Mesenchymal stem cell (in vitro differentiated cells and primary cell): ENCODE data around the gene CCDC18.
A peak's percentile ranks its signal among the peaks of the same experiment; 100 is the strongest.

Source experiments
- DNase-seq: peaks from one replicate; pipeline ENCODE4 v3.0.0-alpha.2; 2013
- H2AFZ ChIP-seq: one replicate; pipeline ENCODE4 v1.6.1; 2013; ENCODE audit warnings: low read depth, mild to moderate bottlenecking, control low read depth, inconsistent platforms, low read length, moderate library complexity
- H2AK5ac ChIP-seq: 2 replicates; pipeline ENCODE4 v1.6.1; 2013; ENCODE audit warnings: low read length, moderate library complexity, mild to moderate bottlenecking, inconsistent platforms; ENCODE audit not compliant: severe bottlenecking
- H2BK120ac ChIP-seq: one replicate; pipeline ENCODE4 v1.6.1; 2013; ENCODE audit warnings: low read depth, mild to moderate bottlenecking, inconsistent platforms, low read length, moderate library complexity
- H2BK12ac ChIP-seq, 2 experiments: one replicate each; pipeline ENCODE4 v1.6.1; 2013; ENCODE audit warnings: inconsistent platforms in 2 of 2, low read length in 2 of 2, mild to moderate bottlenecking in 2 of 2, moderate library complexity in 2 of 2, control low read depth in 1 of 2
- H2BK15ac ChIP-seq: one replicate; pipeline ENCODE4 v1.6.1; 2013; ENCODE audit warnings: mild to moderate bottlenecking, low read depth, inconsistent platforms; ENCODE audit not compliant: poor library complexity, severe bottlenecking
- H2BK5ac ChIP-seq: 2 replicates; pipeline ENCODE4 v1.6.1; 2013; ENCODE audit warnings: low read depth, mild to moderate bottlenecking, low read length, control low read depth, inconsistent platforms; ENCODE audit not compliant: poor library complexity, severe bottlenecking
- H3K14ac ChIP-seq, 2 experiments: one replicate each; pipeline ENCODE4 v1.6.1; 2013; ENCODE audit warnings: inconsistent platforms in 2 of 2, low read length in 2 of 2, control low read depth in 1 of 2, mild to moderate bottlenecking in 1 of 2, moderate library complexity in 1 of 2
- H3K18ac ChIP-seq, 2 experiments: one replicate each; pipeline ENCODE4 v1.6.1; 2013; ENCODE audit warnings: inconsistent platforms in 2 of 2, low read length in 2 of 2, control low read depth in 1 of 2, low read depth in 1 of 2, mild to moderate bottlenecking in 1 of 2
- H3K23ac ChIP-seq, 2 experiments: one replicate each; pipeline ENCODE4 v1.6.1; 2013; ENCODE audit warnings: inconsistent platforms in 2 of 2, low read length in 2 of 2, mild to moderate bottlenecking in 2 of 2, moderate library complexity in 2 of 2, control low read depth in 1 of 2
- H3K27ac ChIP-seq: 2 replicates; pipeline ENCODE4 v1.5.1; 2013; ENCODE audit warnings: mild to moderate bottlenecking, moderate library complexity, low read length, control low read depth, inconsistent platforms; ENCODE audit not compliant: poor library complexity, severe bottlenecking
- H3K27me3 ChIP-seq, 2 experiments: 2 replicates each; pipeline versions ENCODE4 v1.6.1 to v1.7.0; 2013; ENCODE audit warnings: low read length in 2 of 2, mild to moderate bottlenecking in 2 of 2, moderate library complexity in 2 of 2, control low read depth in 1 of 2, inconsistent platforms in 1 of 2; ENCODE audit not compliant: control insufficient read depth in 1 of 2, insufficient read depth in 1 of 2
- H3K36me3 ChIP-seq, 2 experiments: 2 replicates each; pipeline versions ENCODE4 v1.6.1 to v1.7.0; 2013; ENCODE audit warnings: low read length in 2 of 2, control low read depth in 1 of 2, inconsistent platforms in 1 of 2, low read depth in 1 of 2, mild to moderate bottlenecking in 1 of 2; ENCODE audit not compliant: insufficient read depth in 2 of 2, control insufficient read depth in 1 of 2
- H3K4ac ChIP-seq, 2 experiments: one replicate each; pipeline ENCODE4 v1.6.1; 2013; ENCODE audit warnings: inconsistent platforms in 2 of 2, low read length in 2 of 2, mild to moderate bottlenecking in 2 of 2, moderate library complexity in 2 of 2, control low read depth in 1 of 2, low read depth in 1 of 2
- H3K4me1 ChIP-seq: 2 replicates; pipeline ENCODE4 v1.6.1; 2013; ENCODE audit warnings: low read depth, low read length, control low read depth; ENCODE audit not compliant: control insufficient read depth, insufficient read depth
- H3K4me2 ChIP-seq: 2 replicates; pipeline ENCODE4 v1.6.1; 2013; ENCODE audit warnings: low read length, mild to moderate bottlenecking, inconsistent platforms; ENCODE audit not compliant: poor library complexity, severe bottlenecking
- H3K4me3 ChIP-seq, 2 experiments: 2 replicates each; pipeline versions ENCODE4 v1.5.1 to v1.7.0; 2013; ENCODE audit warnings: low read length in 2 of 2, mild to moderate bottlenecking in 2 of 2, control low read depth in 1 of 2, low read depth in 1 of 2; ENCODE audit not compliant: insufficient read depth in 1 of 2
- H3K79me1 ChIP-seq: replicated peaks from 2 replicates; pipeline ENCODE4 v1.6.1; 2013; ENCODE audit warnings: mild to moderate bottlenecking, control low read depth, low read length, inconsistent platforms; ENCODE audit not compliant: poor library complexity, severe bottlenecking
- H3K9ac ChIP-seq: 2 replicates; pipeline ENCODE4 v1.7.0; 2013; ENCODE audit warnings: mild to moderate bottlenecking, low read length, moderate library complexity
- H3K9me3 ChIP-seq: 2 replicates; pipeline ENCODE4 v1.7.0; 2013; ENCODE audit warnings: mild to moderate bottlenecking, low read length; ENCODE audit not compliant: control insufficient read depth
- H4K8ac ChIP-seq: one replicate; pipeline ENCODE4 v1.6.1; 2013; ENCODE audit warnings: inconsistent platforms, mild to moderate bottlenecking, low read length, moderate library complexity
- H4K91ac ChIP-seq: one replicate; pipeline ENCODE4 v1.6.1; 2013; ENCODE audit warnings: mild to moderate bottlenecking, low read length, inconsistent platforms
- WGBS: methylation state at CpG from one replicate; pipeline ENCODE4 v1.1.7; 2013; ENCODE audit warnings: mixed read lengths; 5-methylcytosine and 5-hydroxymethylcytosine counted together

The CCDC18 gene

DNA sequence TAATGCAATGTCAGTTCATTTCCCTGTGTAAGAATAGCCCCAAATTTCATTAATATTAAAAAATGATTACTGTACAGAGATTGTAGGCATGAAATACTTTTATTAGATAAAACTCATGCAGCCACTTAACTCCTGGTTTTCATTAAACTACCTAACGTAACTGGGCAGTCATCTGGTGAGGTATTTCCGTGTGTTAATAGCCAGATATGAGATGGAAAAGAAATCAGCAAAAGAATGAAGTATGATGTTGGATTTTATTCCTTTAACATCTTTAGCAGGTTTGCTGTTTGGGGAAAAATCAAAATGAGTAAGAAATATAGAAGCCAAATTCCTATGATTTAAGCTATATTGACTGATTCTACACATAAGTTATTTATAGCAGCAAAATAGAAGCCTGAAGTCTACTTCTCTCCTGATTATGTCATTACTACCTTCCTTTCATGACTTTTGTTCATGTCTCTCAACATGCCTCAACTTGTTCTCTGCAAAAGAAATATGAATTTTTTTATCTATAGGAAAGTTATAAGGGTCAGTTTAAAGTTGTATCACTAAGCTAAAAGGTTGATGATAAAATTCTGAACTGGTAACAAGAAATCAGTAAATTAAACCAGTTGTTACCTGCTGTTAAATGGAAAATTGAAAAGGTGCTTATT, 42.6 kb downstream of the CCDC18 start:
- Histone ChIP-seq H3K4me2 (no peak overlapping the region), H3K27ac (no peak overlapping the region), H3K79me1 (no peaks in the 10 kb centered on the region), H3K9me3 (peaks cover 5% of the 10 kb centered on the region), H3K14ac (no peak overlapping the region), H3K36me3 (peaks cover 0 to 73% of the 10 kb centered on the region in 2 experiments), H3K18ac (no peak overlapping the region), H4K91ac (no peak overlapping the region), H3K4me1 (peaks cover 2% of the 10 kb centered on the region), H3K9ac (no peak overlapping the region), H3K4me3 (no peak overlapping the region), H2AK5ac (no peak overlapping the region), H3K27me3 (no peaks in the 10 kb centered on the region), H4K8ac (no peak overlapping the region), H2BK120ac (no peak overlapping the region), H2AFZ (no peak overlapping the region), H3K4ac (no peak overlapping the region), H2BK15ac (no peak overlapping the region), H2BK12ac (no peak overlapping the region), H3K23ac (no peak overlapping the region), H2BK5ac (no peak overlapping the region)
- no peak for DNase-seq
- 95% methylated on average over 2 of the region's 2 CpGs for WGBS

DNA sequence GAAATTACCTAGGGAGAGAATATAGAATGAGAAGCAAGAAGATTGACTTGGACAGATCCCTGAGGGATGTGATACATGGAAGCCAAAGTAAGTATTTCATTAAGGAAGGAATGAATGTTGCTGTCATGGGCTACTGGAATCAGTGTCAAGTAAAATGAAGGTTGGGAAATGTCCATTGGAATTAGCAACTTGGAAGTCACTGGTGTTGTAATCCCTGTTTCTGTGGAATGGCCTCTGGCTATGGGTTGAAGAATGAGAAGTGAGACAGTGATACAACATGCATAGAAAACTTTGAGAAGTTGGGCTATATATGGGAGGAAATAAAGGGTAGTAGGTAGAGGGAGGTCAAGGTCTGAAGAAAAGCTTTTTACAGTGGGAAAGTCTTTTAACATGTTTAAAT, 54.7 kb downstream of the CCDC18 start:
- Histone ChIP-seq H3K36me3 (peaks cover 0 to 46% of the 10 kb centered on the region in 2 experiments), H3K4me1 (no peaks in the 10 kb centered on the region), H4K8ac (no peak overlapping the region), H2BK12ac (no peak overlapping the region), H2BK15ac (no peak overlapping the region), H3K9ac (no peak overlapping the region), H3K23ac (no peak overlapping the region), H2AK5ac (no peak overlapping the region), H3K27me3 (no peaks in the 10 kb centered on the region), H2AFZ (no peak overlapping the region), H3K9me3 (no peaks in the 10 kb centered on the region), H4K91ac (no peak overlapping the region), H3K4ac (no peak overlapping the region), H3K79me1 (no peaks in the 10 kb centered on the region), H2BK120ac (no peak overlapping the region), H3K14ac (no peak overlapping the region), H3K18ac (no peak overlapping the region), H3K27ac (no peak overlapping the region), H3K4me3 (no peak overlapping the region), H2BK5ac (no peak overlapping the region), H3K4me2 (no peak overlapping the region)
- no peak for DNase-seq

DNA sequence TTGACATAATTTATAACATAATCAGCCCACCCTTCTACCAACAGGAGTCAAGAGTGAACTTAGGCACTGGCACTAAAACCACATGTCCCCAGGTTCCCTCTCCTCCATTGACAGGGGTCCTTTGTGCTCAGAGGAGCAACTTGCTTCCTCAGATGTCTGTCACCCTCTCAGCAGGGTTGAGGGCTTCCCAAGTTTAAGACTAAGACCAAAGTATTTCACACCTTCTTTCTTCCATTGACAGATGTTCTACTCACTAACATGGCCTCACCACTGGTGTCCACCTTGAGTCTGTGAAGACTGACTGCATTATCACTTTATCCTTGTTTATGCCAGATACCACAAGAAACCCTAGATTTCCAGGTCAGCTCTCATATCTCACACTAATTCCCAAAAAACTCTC, 56.5 kb downstream of the CCDC18 start:
- no peak overlapping the region for H3K18ac ChIP-seq
- H3K9ac ChIP-seq: no peak overlapping the region
- no peak overlapping the region for H2BK12ac ChIP-seq
- H3K4ac ChIP-seq: no peak overlapping the region
- no peak overlapping the region for H3K4me3 ChIP-seq
- H3K27me3 ChIP-seq: no peaks in the 10 kb centered on the region
- DNase-seq: no peak
- H3K4me1 ChIP-seq: no peaks in the 10 kb centered on the region
- no peak overlapping the region for H4K8ac ChIP-seq
- no peak overlapping the region for H3K4me2 ChIP-seq
- no peak overlapping the region for H3K27ac ChIP-seq
- H3K79me1 ChIP-seq: no peaks in the 10 kb centered on the region
- peaks cover 0 to 49% of the 10 kb centered on the region in 2 experiments for H3K36me3 ChIP-seq
- no peak overlapping the region for H3K14ac ChIP-seq
- no peak overlapping the region for H4K91ac ChIP-seq
- H3K23ac ChIP-seq: no peak overlapping the region
- H2BK120ac ChIP-seq: no peak overlapping the region
- no peak overlapping the region for H2BK15ac ChIP-seq
- H3K9me3 ChIP-seq: peaks cover 4% of the 10 kb centered on the region
- no peak overlapping the region for H2AK5ac ChIP-seq
- no peak overlapping the region for H2AFZ ChIP-seq
- no peak overlapping the region for H2BK5ac ChIP-seq

DNA sequence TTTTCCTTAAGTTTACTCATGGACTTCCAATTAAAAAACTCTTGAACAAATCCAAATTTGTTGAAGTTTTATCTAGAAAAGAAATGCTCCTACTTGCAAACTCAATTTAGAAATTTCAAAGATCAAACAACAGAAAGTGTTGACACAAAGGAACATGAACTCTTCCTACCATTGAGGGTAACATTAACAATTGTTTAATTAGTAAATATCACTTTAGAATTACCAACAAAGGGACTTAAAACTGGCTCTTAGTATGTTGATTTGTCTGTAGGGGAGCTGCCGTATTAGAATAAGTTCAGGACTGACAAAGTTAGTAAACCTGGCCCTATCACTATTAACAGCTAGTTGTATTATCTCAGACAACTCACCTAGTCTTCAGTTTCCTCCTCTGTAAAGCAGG, 57.9 kb downstream of the CCDC18 start:
- Histone ChIP-seq H2AK5ac (no peak overlapping the region), H3K9ac (no peak overlapping the region), H3K4ac (no peak overlapping the region), H2AFZ (no peak overlapping the region), H2BK5ac (no peak overlapping the region), H2BK120ac (no peak overlapping the region), H3K79me1 (peaks cover 2% of the 10 kb centered on the region), H2BK15ac (no peak overlapping the region), H3K18ac (no peak overlapping the region), H4K91ac (no peak overlapping the region), H3K4me3 (no peak overlapping the region), H3K27me3 (no peaks in the 10 kb centered on the region), H3K4me1 (no peaks in the 10 kb centered on the region), H3K9me3 (peaks cover 16% of the 10 kb centered on the region), H4K8ac (no peak overlapping the region), H3K4me2 (no peak overlapping the region), H3K14ac (no peak overlapping the region), H3K23ac (no peak overlapping the region), H2BK12ac (no peak overlapping the region), H3K36me3 (peaks cover 5 to 59% of the 10 kb centered on the region in 2 experiments), H3K27ac (peak overlapping the region; percentile 67)
- no peak for DNase-seq
- WGBS: no CpG with 5 or more reads among the region's 1 CpG
